ENCODE results near the gene TSPAN18.

GRCh38 chr11:44857490-44858090 lies 130.8 kb downstream of the TSPAN18 start:
- TF ChIP-seq, protein P1, sequence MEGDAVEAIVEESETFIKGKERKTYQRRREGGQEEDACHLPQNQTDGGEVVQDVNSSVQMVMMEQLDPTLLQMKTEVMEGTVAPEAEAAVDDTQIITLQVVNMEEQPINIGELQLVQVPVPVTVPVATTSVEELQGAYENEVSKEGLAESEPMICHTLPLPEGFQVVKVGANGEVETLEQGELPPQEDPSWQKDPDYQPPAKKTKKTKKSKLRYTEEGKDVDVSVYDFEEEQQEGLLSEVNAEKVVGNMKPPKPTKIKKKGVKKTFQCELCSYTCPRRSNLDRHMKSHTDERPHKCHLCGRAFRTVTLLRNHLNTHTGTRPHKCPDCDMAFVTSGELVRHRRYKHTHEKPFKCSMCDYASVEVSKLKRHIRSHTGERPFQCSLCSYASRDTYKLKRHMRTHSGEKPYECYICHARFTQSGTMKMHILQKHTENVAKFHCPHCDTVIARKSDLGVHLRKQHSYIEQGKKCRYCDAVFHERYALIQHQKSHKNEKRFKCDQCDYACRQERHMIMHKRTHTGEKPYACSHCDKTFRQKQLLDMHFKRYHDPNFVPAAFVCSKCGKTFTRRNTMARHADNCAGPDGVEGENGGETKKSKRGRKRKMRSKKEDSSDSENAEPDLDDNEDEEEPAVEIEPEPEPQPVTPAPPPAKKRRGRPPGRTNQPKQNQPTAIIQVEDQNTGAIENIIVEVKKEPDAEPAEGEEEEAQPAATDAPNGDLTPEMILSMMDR (IDR thresholded peaks at IDR 0.05; ENCODE audit: low read depth, low read length, poor library complexity, severe bottlenecking): no peak
- TF ChIP-seq EZH2phosphoT487 (IDR thresholded peaks at IDR 0.05; ENCODE audit: borderline replicate concordance, low read length): no peak

Data from DOHH2 (cell line).